Endothelial cell of umbilical vein (primary cell): ENCODE measurements around the gene MYH10. TPM values are rescaled to one million over a fixed set of nuclear protein-coding genes. Genes with fewer than 3 reads are reported as not detected.

Experiments
- BruUV-seq: library from RNA; stranded (reverse); fragments of 400-500 nt; replicated peaks from 2 replicates; lab custom pipeline; 2021; lab: Mats Ljungman, UMichigan
- CTCF ChIA-PET: fragments of 300-600, 350-600 bp; sonication (Branson Sonifier 250); formaldehyde crosslinking; loops from one replicate; lab custom pipeline; 2021; ENCODE audit warnings: antibody characterized with exemption, inconsistent platforms; lab: Charles Lee
- POLR2A ChIA-PET: fragments of 300-600, 350-600 bp; sonication (Branson Sonifier 250); formaldehyde crosslinking; loops from one replicate; lab custom pipeline; 2021; ENCODE audit warnings: antibody characterized with exemption, inconsistent platforms; lab: Charles Lee
- DNase-seq: peaks from one replicate; pipeline ENCODE4 v3.0.0-alpha.2; 2011; ENCODE audit warnings: low read depth, low spot score
- FAIRE-seq: peaks from 2 replicates; lab custom pipeline; 2011; peaks lifted over from hg19 to GRCh38; lab: Jason Lieb, UNC
- H2AFZ ChIP-seq: 2 replicates; pipeline ENCODE4 v1.6.0; 2012; ENCODE audit warnings: low read depth, low read length, control low read depth, inconsistent platforms
- H3K27ac ChIP-seq: 2 replicates; pipeline ENCODE4 v1.5.1; 2011; ENCODE audit warnings: low read depth, mild to moderate bottlenecking, control low read depth, low read length, moderate library complexity; ENCODE audit not compliant: insufficient read depth
- H3K27me3 ChIP-seq, 2 experiments: 2 replicates each; pipeline versions ENCODE4 v1.6.0 to v1.6.1; 2011; ENCODE audit warnings: low read length in 2 of 2, mixed read lengths in 1 of 2; ENCODE audit not compliant: control insufficient read depth in 2 of 2, insufficient read depth in 2 of 2
- H3K36me3 ChIP-seq, 2 experiments: 2 replicates in 1 of 2; 3 replicates in 1 of 2; pipeline ENCODE4 v1.5.1; 2011; ENCODE audit warnings: low read length in 2 of 2, mild to moderate bottlenecking in 1 of 2, moderate library complexity in 1 of 2; ENCODE audit not compliant: control insufficient read depth in 2 of 2, insufficient read depth in 2 of 2; ENCODE audit errors: extremely low read depth in 1 of 2
- H3K4me1 ChIP-seq: 3 replicates; pipeline ENCODE4 v1.5.1; 2011; ENCODE audit warnings: mild to moderate bottlenecking, low read length; ENCODE audit not compliant: control insufficient read depth, insufficient read depth; ENCODE audit errors: extremely low read depth
- H3K4me2 ChIP-seq: 2 replicates; pipeline ENCODE4 v1.6.1; 2011; ENCODE audit warnings: low read length, control low read depth, mixed read lengths; ENCODE audit not compliant: insufficient read depth
- H3K4me3 ChIP-seq, 3 experiments: fragments of 200-600 bp in 1 of 3; sonication (generic), shearing (Covaris generic) in 1 of 3; replicated peaks in 1 of 3; 2 replicates each; pipeline ENCODE4 v1.5.1; 2011 to 2016; ENCODE audit warnings: control low read depth in 3 of 3, low read length in 3 of 3, mild to moderate bottlenecking in 2 of 3, inconsistent platforms in 1 of 3, low read depth in 1 of 3, moderate library complexity in 1 of 3; ENCODE audit not compliant: insufficient read depth in 1 of 3
- H3K79me2 ChIP-seq: 2 replicates; pipeline ENCODE4 v1.6.0; 2012; ENCODE audit warnings: low read length, inconsistent platforms; ENCODE audit not compliant: control insufficient read depth, insufficient read depth
- H3K9ac ChIP-seq: replicated peaks from 2 replicates; pipeline ENCODE3; 2011; ENCODE audit warnings: low read length, control low read depth; ENCODE audit not compliant: insufficient read depth; ENCODE audit errors: extremely low read depth
- H3K9me1 ChIP-seq: replicated peaks from 3 replicates; pipeline ENCODE4 v1.6.0; 2011; ENCODE audit warnings: mild to moderate bottlenecking, low read length; ENCODE audit not compliant: control insufficient read depth, insufficient read depth; ENCODE audit errors: extremely low read depth
- H3K9me3 ChIP-seq: replicated peaks from 2 replicates; pipeline ENCODE4 v1.5.1; 2012; ENCODE audit warnings: low read length, inconsistent platforms; ENCODE audit not compliant: control insufficient read depth, insufficient read depth
- H4K20me1 ChIP-seq: replicated peaks from 2 replicates; pipeline ENCODE3; 2011; ENCODE audit warnings: mild to moderate bottlenecking, low read length; ENCODE audit not compliant: control insufficient read depth, insufficient read depth; ENCODE audit errors: extremely low read depth
- CTCF ChIP-seq, 2 donors: IDR thresholded peaks; 1 replicate in 1 of 2; 2 replicates in 1 of 2; pipeline ENCODE4 v1.5.1; 2011; ENCODE audit warnings: low read length in 2 of 2, mild to moderate bottlenecking in 2 of 2, moderate library complexity in 2 of 2, control low read depth in 1 of 2, inconsistent platforms in 1 of 2, low read depth in 1 of 2; ENCODE audit not compliant: insufficient read depth in 1 of 2; ENCODE audit errors: extremely low read depth in 1 of 2
- EZH2 ChIP-seq: IDR thresholded peaks from 2 replicates; pipeline ENCODE4 v1.6.1; 2012; ENCODE audit warnings: borderline replicate concordance, low read depth, mild to moderate bottlenecking, moderate library complexity, low read length, inconsistent platforms; ENCODE audit not compliant: severe bottlenecking
- FOS ChIP-seq: IDR thresholded peaks from 2 replicates; pipeline ENCODE4 v1.6.1; 2011; ENCODE audit warnings: mild to moderate bottlenecking, low read length, moderate library complexity, borderline replicate concordance; ENCODE audit not compliant: insufficient read depth
- GATA2 ChIP-seq: IDR thresholded peaks from 2 replicates; pipeline ENCODE4 v1.7.0; 2011; ENCODE audit warnings: low read depth, mild to moderate bottlenecking, moderate library complexity, mixed read lengths, low read length; ENCODE audit not compliant: insufficient read length, insufficient read depth
- JUN ChIP-seq: IDR thresholded peaks from 2 replicates; pipeline ENCODE4 v1.6.1; 2011; ENCODE audit warnings: borderline replicate concordance, low read depth; ENCODE audit not compliant: insufficient read length, insufficient read depth
- MYC ChIP-seq: IDR thresholded peaks from one replicate; pipeline ENCODE4 v1.6.1; 2011; ENCODE audit warnings: mild to moderate bottlenecking, low read depth, low read length
- POLR2A ChIP-seq: IDR thresholded peaks from 2 replicates; pipeline ENCODE4 v1.6.1; 2012; ENCODE audit warnings: low read depth, mild to moderate bottlenecking, control low read depth, low read length
- POLR2AphosphoS5 ChIP-seq: IDR thresholded peaks from 2 replicates; pipeline ENCODE4 v1.6.1; 2012; ENCODE audit warnings: low read depth, mild to moderate bottlenecking, control low read depth, low read length, moderate library complexity; ENCODE audit not compliant: insufficient read depth
- dilution Hi-C: fragments of 300-500 bp; cut with MboI; formaldehyde crosslinking; loops from one replicate; pipeline ENCODE4 v1.15.0; 2019; ENCODE audit warnings: low sequenced_read_pairs; ENCODE audit not compliant: extremely low pct_ligation_motif_present
- intact Hi-C: fragments of 100-400 bp; cut with micrococcal nuclease; formaldehyde crosslinking; loops from one replicate; pipeline ENCODE4 v1.10.0; 2022
- polyA plus RNA-seq, 4 experiments: library from polyadenylated mRNA; depleted of rRNA in 3 of 4; stranded (reverse) in 3 of 4; unstranded in 1 of 4; fragments of >200 nt; gene quantifications; 2 replicates each; pipeline versions ENCODE4 v1.2.1 to v1.2.3, GENCODE V29; 2011 to 2012; ENCODE audit warnings: missing spikeins in 1 of 4
- total RNA-seq: library from RNA; stranded (reverse); gene quantifications from 2 replicates; pipeline ENCODE4 v1.2.3, GENCODE V29; 2021
- TF ChIP-seq, protein P1 (sequence below): IDR thresholded peaks from 2 replicates; pipeline ENCODE4 v1.6.1; 2011; ENCODE audit not compliant: insufficient read depth, insufficient read length

The MYH10 gene
- total and polyA plus RNA-seq, 2 donors (not counting 3 experiments of a cell fraction or from before 2014, with no cell fraction given) = 73.4 to 232 TPM

DNA sequence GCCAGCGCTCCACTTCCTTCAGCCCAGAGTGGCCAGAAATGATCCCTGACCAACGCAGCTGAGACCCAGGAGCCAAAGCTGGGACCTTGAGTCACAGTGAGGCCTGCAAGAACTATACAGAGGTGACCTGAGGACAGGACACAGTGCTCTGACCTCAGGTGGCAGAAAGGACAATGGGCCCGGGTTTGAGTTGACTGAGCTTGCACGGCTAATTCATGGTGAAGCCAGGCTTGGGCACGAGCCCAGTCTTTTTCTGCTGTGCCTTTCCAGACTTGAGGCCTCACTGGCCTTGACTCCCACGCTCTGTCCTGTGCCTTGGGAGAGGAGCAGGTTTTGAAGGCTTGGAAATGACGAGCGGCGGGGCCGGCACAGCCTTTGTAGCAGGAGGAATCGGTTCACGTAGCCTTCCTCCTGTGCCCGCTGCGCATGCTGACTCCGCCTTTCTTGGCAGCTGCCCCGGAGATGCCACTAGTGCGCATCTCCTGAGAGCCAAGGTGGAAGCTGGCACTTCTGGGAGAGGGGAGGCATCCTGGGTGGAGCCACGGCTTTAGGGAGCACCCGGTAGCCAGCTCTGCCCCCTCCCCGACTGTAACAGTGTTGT lies 160.0 kb downstream of the MYH10 start:
- POLR2A ChIA-PET = no interaction called here
- H3K79me2 ChIP-seq = peaks cover 3% of the 10 kb centered on the region
- H2AFZ ChIP-seq = no peak overlapping the region
- CTCF ChIA-PET = interaction anchor here (1.2 to 1.5 kb wide), 3 partner anchors 60 to 275 kb away, joined by 3 to 5 read pairs (median 3); no protein-coding TSS in a partner anchor
- no peak overlapping the region for H3K4me2 ChIP-seq
- no peaks in the 10 kb centered on the region for H4K20me1 ChIP-seq
- H3K9me3 ChIP-seq = no peaks in the 10 kb centered on the region
- no peaks in the 10 kb centered on the region for H3K27me3 ChIP-seq
- intact Hi-C loops (no loop called here), dilution Hi-C loops (no loop called here)
- no TSS peak for BruUV-seq
- TF ChIP-seq EZH2 (no peak), POLR2A (no peak), GATA2 (no peak), JUN (no peak), MYC (no peak), CTCF (IDR thresholded peaks at IDR 0.05; ENCODE audit: extremely low read depth in 1 of 2, insufficient read depth in 1 of 2, low read depth in 1 of 2, low read length in 2 of 2) (no peak), POLR2AphosphoS5 (no peak), FOS (no peak)
- TF ChIP-seq, protein P1, sequence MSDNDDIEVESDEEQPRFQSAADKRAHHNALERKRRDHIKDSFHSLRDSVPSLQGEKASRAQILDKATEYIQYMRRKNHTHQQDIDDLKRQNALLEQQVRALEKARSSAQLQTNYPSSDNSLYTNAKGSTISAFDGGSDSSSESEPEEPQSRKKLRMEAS = no peak
- H3K36me3 ChIP-seq = peaks cover 21 to 43% of the 10 kb centered on the region in 2 experiments
- no peak overlapping the region for H3K9ac ChIP-seq
- no peak overlapping the region for H3K27ac ChIP-seq
- FAIRE-seq = no peak
- no peak for DNase-seq
- H3K4me3 ChIP-seq = no peak overlapping the region
- no peaks in the 10 kb centered on the region for H3K4me1 ChIP-seq
- H3K9me1 ChIP-seq = no peaks in the 10 kb centered on the region
